Activated CD8-positive, alpha-beta T cell treated with anti-CD3 and anti-CD28 coated beads for 36 hours (primary cell): Measurements from ENCODE around the gene PCBP2. TPM values are rescaled to one million over a fixed set of nuclear protein-coding genes. Genes with fewer than 3 reads are reported as not detected.

Experiments
- ATAC-seq: fragments of 200-7000 bp; cut with Tn5 transposase; one replicate; pipeline ENCODE4 v1.10.0; 2021; ENCODE audit warnings: mild to moderate bottlenecking, moderate library complexity
- CTCF ChIA-PET: fragments of 350-600 bp; sonication (Branson Sonifier 250); formaldehyde crosslinking; loops from one replicate; lab custom pipeline; 2021; ENCODE audit warnings: antibody characterized with exemption; lab: Charles Lee
- POLR2A ChIA-PET: fragments of 350-600 bp; sonication (Branson Sonifier 250); formaldehyde crosslinking; loops from one replicate; lab custom pipeline; 2021; ENCODE audit warnings: antibody characterized with exemption; lab: Charles Lee
- DNase-seq: peaks from one replicate; pipeline ENCODE4 v3.0.0-alpha.2; 2020
- H3K27ac Mint-ChIP-seq: one replicate; pipeline ENCODE4 v1.8.0; 2021; ENCODE audit warnings: mild to moderate bottlenecking, mixed read lengths
- H3K27me3 Mint-ChIP-seq: one replicate; pipeline ENCODE4 v1.8.0; 2021; ENCODE audit warnings: mixed read lengths
- H3K36me3 Mint-ChIP-seq: one replicate; pipeline ENCODE4 v1.8.0; 2021; ENCODE audit warnings: low read depth, mixed read lengths
- H3K4me1 Mint-ChIP-seq: one replicate; pipeline ENCODE4 v1.8.0; 2021; ENCODE audit warnings: low read depth, mixed read lengths
- H3K4me3 Mint-ChIP-seq: one replicate; pipeline ENCODE4 v1.8.0; 2021; ENCODE audit warnings: mild to moderate bottlenecking, moderate library complexity, mixed read lengths
- H3K9me3 Mint-ChIP-seq: one replicate; pipeline ENCODE4 v1.8.0; 2021; ENCODE audit warnings: mixed read lengths
- intact Hi-C: fragments of 100-400 bp; cut with micrococcal nuclease; formaldehyde crosslinking; loops from one replicate; pipeline ENCODE4 v1.10.0; 2022
- total RNA-seq, 2 experiments: library from RNA; stranded (reverse); gene quantifications; one replicate each; pipeline ENCODE4 v1.2.3, GENCODE V29; 2021
- TF ChIP-seq, protein P1 (sequence below): fragments of 200-600 bp; IDR thresholded peaks from one replicate; pipeline ENCODE4 v1.8.0; 2022; ENCODE audit warnings: antibody characterized with exemption, mild to moderate bottlenecking

The PCBP2 gene
- total RNA-seq, 2 experiments from 2014 or later: 958 to 973 TPM

- no peaks in the 10 kb centered on the region for H3K27me3 Mint-ChIP-seq
- no peak for DNase-seq
- H3K9me3 Mint-ChIP-seq: no peaks in the 10 kb centered on the region
- H3K27ac Mint-ChIP-seq: no peak within 1 kb of the TSS
- POLR2A ChIA-PET: no interaction called here
- no peak within 1 kb of the TSS for H3K4me3 Mint-ChIP-seq
- CTCF ChIA-PET: interaction anchor here (1.0 to 7.8 kb wide), 3 partner anchors 68 to 102 kb away, joined by 4 to 187 read pairs (median 44); partner anchors contain the start of gene AAAS
- no peak for ATAC-seq
- H3K36me3 Mint-ChIP-seq: no peaks in the 10 kb centered on the region
- H3K4me1 Mint-ChIP-seq: peaks cover 29% of the 10 kb centered on the region
- intact Hi-C loops: loop anchor here (5.0 kb wide), 1 partner anchor 41 kb away; the partner anchor contains the start of gene SP1
- TF ChIP-seq, protein P1, sequence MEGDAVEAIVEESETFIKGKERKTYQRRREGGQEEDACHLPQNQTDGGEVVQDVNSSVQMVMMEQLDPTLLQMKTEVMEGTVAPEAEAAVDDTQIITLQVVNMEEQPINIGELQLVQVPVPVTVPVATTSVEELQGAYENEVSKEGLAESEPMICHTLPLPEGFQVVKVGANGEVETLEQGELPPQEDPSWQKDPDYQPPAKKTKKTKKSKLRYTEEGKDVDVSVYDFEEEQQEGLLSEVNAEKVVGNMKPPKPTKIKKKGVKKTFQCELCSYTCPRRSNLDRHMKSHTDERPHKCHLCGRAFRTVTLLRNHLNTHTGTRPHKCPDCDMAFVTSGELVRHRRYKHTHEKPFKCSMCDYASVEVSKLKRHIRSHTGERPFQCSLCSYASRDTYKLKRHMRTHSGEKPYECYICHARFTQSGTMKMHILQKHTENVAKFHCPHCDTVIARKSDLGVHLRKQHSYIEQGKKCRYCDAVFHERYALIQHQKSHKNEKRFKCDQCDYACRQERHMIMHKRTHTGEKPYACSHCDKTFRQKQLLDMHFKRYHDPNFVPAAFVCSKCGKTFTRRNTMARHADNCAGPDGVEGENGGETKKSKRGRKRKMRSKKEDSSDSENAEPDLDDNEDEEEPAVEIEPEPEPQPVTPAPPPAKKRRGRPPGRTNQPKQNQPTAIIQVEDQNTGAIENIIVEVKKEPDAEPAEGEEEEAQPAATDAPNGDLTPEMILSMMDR: no peak
These were observed 28.3 kb upstream of the PCBP2 start, which contains the start of gene AMHR2 for GRCh38 chr12:53423597-53423996. AMHR2 (plus strand) TSS chr12:53423855; CDS start chr12:53423935, 80 bp downstream.

DNA sequence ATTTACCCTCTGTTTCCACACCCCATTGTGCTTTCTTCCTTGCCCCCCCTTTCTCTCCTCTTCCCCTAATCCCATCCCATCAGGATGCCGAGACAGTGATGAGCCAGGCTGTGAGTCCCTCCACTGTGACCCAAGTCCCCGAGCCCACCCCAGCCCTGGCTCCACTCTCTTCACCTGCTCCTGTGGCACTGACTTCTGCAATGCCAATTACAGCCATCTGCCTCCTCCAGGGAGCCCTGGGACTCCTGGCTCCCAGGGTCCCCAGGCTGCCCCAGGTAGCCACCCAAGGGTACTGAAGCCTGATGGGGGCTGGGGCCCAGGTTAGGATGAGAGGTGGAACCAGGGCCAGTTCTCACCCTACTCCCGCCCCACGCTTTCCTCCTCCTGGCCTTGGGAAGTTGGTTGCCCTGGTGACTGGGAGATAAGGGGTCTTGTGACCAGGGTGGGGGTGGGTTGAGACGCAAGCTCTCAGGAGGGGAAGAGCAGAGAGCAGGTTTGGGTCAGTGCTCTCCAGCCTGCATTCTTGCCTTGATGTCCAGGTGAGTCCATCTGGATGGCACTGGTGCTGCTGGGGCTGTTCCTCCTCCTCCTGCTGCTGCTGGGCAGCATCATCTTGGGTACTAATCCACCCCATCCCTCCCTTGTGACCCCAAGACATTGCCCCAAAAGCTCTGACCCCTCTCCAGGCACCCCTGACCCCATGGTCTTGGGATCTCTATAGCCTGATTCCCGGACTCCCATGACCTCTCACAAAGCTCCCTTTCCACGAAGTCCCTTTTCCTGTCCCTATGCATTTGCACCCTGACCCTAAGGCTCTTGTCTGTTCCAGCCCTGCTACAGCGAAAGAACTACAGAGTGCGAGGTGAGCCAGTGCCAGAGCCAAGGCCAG lies 27.0 kb upstream of the PCBP2 start:
- ATAC-seq (no peak), DNase-seq (no peak)
- ChIA-PET CTCF (interaction anchor here (1.2 to 7.8 kb wide), 6 partner anchors 50 to 103 kb away, joined by 3 to 187 read pairs (median 6); partner anchors contain the start of gene AAAS), POLR2A (interaction anchor here (0.6 to 1.6 kb wide), 3 partner anchors 8 to 52 kb away, joined by 3 to 4 read pairs (median 4); no protein-coding TSS in a partner anchor)
- H3K36me3 Mint-ChIP-seq: no peaks in the 10 kb centered on the region
- TF ChIP-seq, protein P1: no peak
- H3K9me3 Mint-ChIP-seq: no peaks in the 10 kb centered on the region
- H3K27ac Mint-ChIP-seq: no peak overlapping the region
- H3K27me3 Mint-ChIP-seq: no peaks in the 10 kb centered on the region
- H3K4me3 Mint-ChIP-seq: no peak overlapping the region
- peaks cover 20% of the 10 kb centered on the region for H3K4me1 Mint-ChIP-seq
- intact Hi-C loops: loop anchor here (5.0 kb wide), 1 partner anchor 43 kb away; the partner anchor contains the start of gene SP1

DNA sequence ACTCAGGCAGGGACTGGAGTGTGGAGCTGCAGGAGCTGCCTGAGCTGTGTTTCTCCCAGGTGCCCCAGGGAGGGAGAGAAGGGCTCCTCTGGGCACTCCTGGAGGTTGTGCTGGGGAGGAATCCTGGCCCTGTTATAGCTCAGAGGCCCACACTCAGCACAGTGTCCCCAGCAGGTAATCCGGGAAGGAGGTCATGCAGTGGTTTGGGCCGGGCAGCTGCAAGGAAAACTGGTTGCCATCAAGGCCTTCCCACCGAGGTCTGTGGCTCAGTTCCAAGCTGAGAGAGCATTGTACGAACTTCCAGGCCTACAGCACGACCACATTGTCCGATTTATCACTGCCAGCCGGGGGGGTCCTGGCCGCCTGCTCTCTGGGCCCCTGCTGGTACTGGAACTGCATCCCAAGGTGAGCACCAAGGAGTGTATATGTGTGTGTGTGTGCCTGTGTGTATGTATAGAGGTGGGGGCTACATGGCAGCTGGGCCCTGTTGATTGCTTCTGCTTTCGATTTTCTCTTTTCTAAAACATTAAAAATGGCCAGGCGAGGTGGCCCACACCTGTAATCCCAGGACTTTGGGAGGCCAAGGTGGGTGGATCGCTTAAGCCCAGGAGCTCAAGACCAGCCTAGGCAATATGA lies 26.3 kb upstream of the PCBP2 start:
- H3K9me3 Mint-ChIP-seq: no peaks in the 10 kb centered on the region
- no peak overlapping the region for H3K4me3 Mint-ChIP-seq
- CTCF ChIA-PET: interaction anchor here (1.2 to 7.8 kb wide), 6 partner anchors 50 to 104 kb away, joined by 3 to 187 read pairs (median 6); partner anchors contain the start of gene AAAS
- no peak overlapping the region for H3K27ac Mint-ChIP-seq
- TF ChIP-seq, protein P1: no peak
- ATAC-seq (no peak), DNase-seq (no peak)
- peaks cover 18% of the 10 kb centered on the region for H3K4me1 Mint-ChIP-seq
- intact Hi-C loops: no loop called here
- no peaks in the 10 kb centered on the region for H3K27me3 Mint-ChIP-seq
- POLR2A ChIA-PET: interaction anchor here (1.3 to 1.6 kb wide), 2 partner anchors 9 to 51 kb away, joined by 3 to 4 read pairs; no protein-coding TSS in a partner anchor
- H3K36me3 Mint-ChIP-seq: no peaks in the 10 kb centered on the region

DNA sequence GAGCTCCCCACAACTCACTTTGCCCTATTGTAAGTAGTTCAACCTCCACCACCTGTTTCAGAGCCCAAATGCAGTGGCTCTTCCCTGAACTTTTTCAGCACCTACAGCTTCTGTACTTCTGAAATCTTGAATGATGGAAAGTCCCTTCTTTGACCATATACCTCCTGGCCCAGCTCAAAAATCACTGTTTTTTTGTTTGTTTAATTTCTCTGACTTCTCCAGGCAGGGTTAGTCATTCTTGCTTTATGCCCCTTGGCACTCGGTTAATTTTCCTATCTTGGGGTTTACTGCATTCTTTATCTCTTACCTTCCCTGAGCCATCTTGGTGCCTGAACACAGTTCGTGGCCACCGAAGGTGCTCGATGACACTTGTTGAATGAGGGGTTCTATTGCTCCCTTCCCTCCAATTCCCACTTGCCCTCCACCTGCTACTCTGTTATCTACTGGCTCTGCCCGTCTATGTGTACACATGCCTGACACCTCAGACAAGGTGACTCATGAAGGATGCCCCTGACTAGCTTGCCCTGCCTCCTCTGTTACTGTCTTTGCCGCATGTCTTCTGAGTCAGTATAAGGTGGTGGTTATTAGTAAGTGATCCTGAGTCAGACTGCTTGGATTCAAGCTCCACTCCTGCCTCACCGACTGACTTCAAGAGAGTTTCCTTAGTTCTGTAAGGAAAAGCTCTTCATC lies 23.9 kb upstream of the PCBP2 start:
- TF ChIP-seq, protein P1: no peak
- H3K9me3 Mint-ChIP-seq: no peaks in the 10 kb centered on the region
- DNase-seq: peak; percentile 62

More for the DNA sequence above, 23.9 kb upstream of the PCBP2 start:
- H3K36me3 Mint-ChIP-seq: no peaks in the 10 kb centered on the region
- no peak overlapping the region for H3K4me3 Mint-ChIP-seq
- peak; percentile 99 for ATAC-seq
- H3K27ac Mint-ChIP-seq: no peak overlapping the region
- H3K4me1 Mint-ChIP-seq: peaks cover 9% of the 10 kb centered on the region
- H3K27me3 Mint-ChIP-seq: no peaks in the 10 kb centered on the region
- intact Hi-C loops: no loop called here
- CTCF ChIA-PET: interaction anchor here (0.7 to 6.4 kb wide), 9 partner anchors 48 to 216 kb away, joined by 3 to 47 read pairs (median 3); partner anchors contain the start of gene AAAS
- POLR2A ChIA-PET: interaction anchor here (0.8 to 1.3 kb wide), 3 partner anchors 9 to 76 kb away, joined by 3 to 5 read pairs (median 3); no protein-coding TSS in a partner anchor
